NCI-H69 (cell line): Measurements from ENCODE around the gene BLOC1S5.
"Not testable (repeated sequence)": the region's sequence is repeated elsewhere in the genome, so short reads cannot be mapped to it uniquely, and the experiment has no call there.

Source experiments
- DNase-seq: peaks from one replicate; lab custom pipeline; 2025; lab: John Stamatoyannopoulos, UW

BLOC1S5 gene

GRCh38 chr6:8082572-8082953, 18.4 kb upstream of the BLOC1S5 start:
- no peak for DNase-seq

GRCh38 chr6:8080362-8081151, 16.4 kb upstream of the BLOC1S5 start:
- no peak for DNase-seq

GRCh38 chr6:8079126-8079525, 14.9 kb upstream of the BLOC1S5 start:
- no peak for DNase-seq

GRCh38 chr6:8077991-8078390, 13.8 kb upstream of the BLOC1S5 start:
- no peak for DNase-seq

GRCh38 chr6:8075704-8076103, 11.5 kb upstream of the BLOC1S5 start:
- no peak for DNase-seq

GRCh38 chr6:8075185-8075584, 11.0 kb upstream of the BLOC1S5 start:
- no peak for DNase-seq

- no peak for DNase-seq
Measured at GRCh38 chr6:8074213-8074612, 10.0 kb upstream of the BLOC1S5 start.

- no peak for DNase-seq
Measured at GRCh38 chr6:8073758-8074157, 9.6 kb upstream of the BLOC1S5 start.

- DNase-seq, result no peak
Measured at GRCh38 chr6:8070718-8071117, 6.5 kb upstream of the BLOC1S5 start.

GRCh38 chr6:8069631-8070284, 5.6 kb upstream of the BLOC1S5 start:
- DNase-seq, result peak; percentile 34

GRCh38 chr6:8069151-8069550, 5.0 kb upstream of the BLOC1S5 start:
- DNase-seq, result peak; percentile 20

GRCh38 chr6:8066108-8066507, 1.9 kb upstream of the BLOC1S5 start:
- peak; percentile 14 for DNase-seq

GRCh38 chr6:8065519-8065911, 1.3 kb upstream of the BLOC1S5 start:
- no peak for DNase-seq

- no peak for DNase-seq
Measured at GRCh38 chr6:8064638-8065518, 689 bp upstream of the BLOC1S5 start.

GRCh38 chr6:8061736-8062135, 2.5 kb downstream of the BLOC1S5 start:
- DNase-seq, result no peak

- no peak for DNase-seq
Measured at GRCh38 chr6:8060346-8060745, 3.8 kb downstream of the BLOC1S5 start.

- DNase-seq, result peak; percentile 54
Measured at GRCh38 chr6:8059129-8059528, 5.1 kb downstream of the BLOC1S5 start.

GRCh38 chr6:8057793-8058192, 6.4 kb downstream of the BLOC1S5 start:
- no peak for DNase-seq

GRCh38 chr6:8057263-8057662, 6.9 kb downstream of the BLOC1S5 start:
- no peak for DNase-seq

GRCh38 chr6:8054276-8054675, 9.9 kb downstream of the BLOC1S5 start:
- no peak for DNase-seq

- peak; percentile 70 for DNase-seq
Measured at GRCh38 chr6:8047541-8048292, 16.5 kb downstream of the BLOC1S5 start.

GRCh38 chr6:8045769-8046168, 18.4 kb downstream of the BLOC1S5 start:
- not testable (repeated sequence) for DNase-seq
